SK-N-SH (cell line): ENCODE data around the gene POU6F2.

Experiments
- CTCF ChIP-seq: fragments of 200-600 bp; sonication (generic); IDR thresholded peaks from 2 replicates; pipeline ENCODE4 v1.6.1; 2017; ENCODE audit warnings: antibody characterized with exemption, mild to moderate bottlenecking, moderate library complexity
- ELF1 ChIP-seq: IDR thresholded peaks from 2 replicates; pipeline ENCODE4 v1.4.0; 2012
- EP300 ChIP-seq, 2 experiments: IDR thresholded peaks; 2 replicates each; pipeline versions ENCODE4 v1.4.0 to v1.6.1; 2012; ENCODE audit warnings: borderline replicate concordance in 1 of 2, low read depth in 1 of 2, low read length in 1 of 2
- EZH2phosphoT487 ChIP-seq: fragments of 200-600 bp; sonication (generic); IDR thresholded peaks from 2 replicates; pipeline ENCODE4 v1.6.1; 2017; ENCODE audit warnings: low read depth, mixed run types, mild to moderate bottlenecking, antibody characterized with exemption, moderate library complexity, borderline replicate concordance
- FOXM1 ChIP-seq: IDR thresholded peaks from 2 replicates; pipeline ENCODE4 v1.4.0; 2012; ENCODE audit warnings: low read depth, mild to moderate bottlenecking
- MAX ChIP-seq: IDR thresholded peaks from 2 replicates; pipeline ENCODE4 v1.4.0; 2012; ENCODE audit warnings: low read depth
- POLR2AphosphoS5 ChIP-seq: IDR thresholded peaks from 2 replicates; pipeline ENCODE4 v1.6.1; 2012; ENCODE audit warnings: low read depth, low read length
- RFX5 ChIP-seq: IDR thresholded peaks from 2 replicates; pipeline ENCODE4 v1.6.1; 2012; ENCODE audit warnings: mild to moderate bottlenecking, improper control_type of control experiment, low read length
- SIN3A ChIP-seq: IDR thresholded peaks from 2 replicates; pipeline ENCODE4 v1.6.1; 2012; ENCODE audit warnings: low read depth, mild to moderate bottlenecking, low read length, moderate library complexity, borderline replicate concordance
- SMC3 ChIP-seq: IDR thresholded peaks from 2 replicates; pipeline ENCODE4 v1.6.1; 2012; ENCODE audit warnings: low read depth, low read length, improper control_type of control experiment

- TF ChIP-seq CTCF, result no peak
- TF ChIP-seq EP300 (IDR thresholded peaks at IDR 0.05; ENCODE audit: borderline replicate concordance in 1 of 2, low read depth in 1 of 2, low read length in 1 of 2), result no peak
- TF ChIP-seq ELF1, result no peak
- TF ChIP-seq SMC3, result no peak
- TF ChIP-seq MAX, result no peak
- TF ChIP-seq SIN3A, result no peak
- TF ChIP-seq FOXM1, result no peak
- no peak for TF ChIP-seq RFX5
- TF ChIP-seq POLR2AphosphoS5, result no peak
- TF ChIP-seq EZH2phosphoT487, result no peak
Measured at GRCh38 chr7:39270018-39270417, 292.3 kb downstream of the POU6F2 start.
